Measurements from ENCODE around the gene UBE2L6.
A peak's percentile ranks its signal among the peaks of the same experiment; 100 is the strongest.

Gene UBE2L6

GRCh38 chr11:57588046-57588710 is 20.7 kb upstream of the UBE2L6 start:
- Mint-ChIP-seq H3K36me3 (ENCODE audit: low read depth) (no peaks in the 10 kb centered on the region), H3K27ac (no peak overlapping the region), H3K4me3 (no peak overlapping the region), H3K27me3 (ENCODE audit: low read depth) (peaks cover 5% of the 10 kb centered on the region), H3K4me1 (ENCODE audit: low read depth) (peaks cover 11% of the 10 kb centered on the region), H3K9me3 (no peaks in the 10 kb centered on the region)

DNA sequence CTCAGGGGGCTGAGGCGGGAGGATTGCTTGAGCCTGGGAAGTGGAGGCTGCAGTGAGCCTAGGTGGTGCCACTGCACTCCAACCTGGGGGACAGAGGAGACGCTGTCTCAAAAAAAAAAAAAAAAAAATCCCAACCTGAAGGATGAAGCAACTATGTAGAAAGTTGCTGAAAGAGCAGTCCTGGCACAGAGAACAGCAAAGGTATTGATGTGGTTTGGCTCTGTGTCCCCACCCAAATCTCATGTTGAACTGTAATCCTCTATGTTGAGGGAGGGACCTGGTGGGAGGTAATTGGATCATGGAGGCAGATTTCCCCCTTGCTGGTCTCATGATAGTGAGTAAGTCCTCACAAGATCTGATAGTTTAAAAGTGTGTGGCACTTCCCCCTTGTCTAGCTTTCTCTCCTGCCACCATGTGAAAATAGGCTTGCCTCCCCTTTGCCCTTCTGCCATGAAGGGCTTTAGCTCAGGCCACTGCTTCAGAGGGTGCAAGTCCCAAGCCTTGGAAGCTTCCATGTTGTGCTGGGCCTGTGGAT is 19.3 kb upstream of the UBE2L6 start:
- H3K27me3 Mint-ChIP-seq (ENCODE audit: low read depth) = no peaks in the 10 kb centered on the region
- peaks cover 11% of the 10 kb centered on the region for H3K4me1 Mint-ChIP-seq (ENCODE audit: low read depth)
- no peaks in the 10 kb centered on the region for H3K9me3 Mint-ChIP-seq
- H3K4me3 Mint-ChIP-seq = no peak overlapping the region
- H3K27ac Mint-ChIP-seq = no peak overlapping the region
- H3K36me3 Mint-ChIP-seq (ENCODE audit: low read depth) = no peaks in the 10 kb centered on the region

- Mint-ChIP-seq H3K4me1 (ENCODE audit: low read depth) (peaks cover 11% of the 10 kb centered on the region), H3K9me3 (no peaks in the 10 kb centered on the region), H3K36me3 (ENCODE audit: low read depth) (no peaks in the 10 kb centered on the region), H3K27me3 (ENCODE audit: low read depth) (no peaks in the 10 kb centered on the region), H3K4me3 (no peak overlapping the region), H3K27ac (no peak overlapping the region)
Observed at GRCh38 chr11:57585301-57585700, 17.8 kb upstream of the UBE2L6 start.

DNA sequence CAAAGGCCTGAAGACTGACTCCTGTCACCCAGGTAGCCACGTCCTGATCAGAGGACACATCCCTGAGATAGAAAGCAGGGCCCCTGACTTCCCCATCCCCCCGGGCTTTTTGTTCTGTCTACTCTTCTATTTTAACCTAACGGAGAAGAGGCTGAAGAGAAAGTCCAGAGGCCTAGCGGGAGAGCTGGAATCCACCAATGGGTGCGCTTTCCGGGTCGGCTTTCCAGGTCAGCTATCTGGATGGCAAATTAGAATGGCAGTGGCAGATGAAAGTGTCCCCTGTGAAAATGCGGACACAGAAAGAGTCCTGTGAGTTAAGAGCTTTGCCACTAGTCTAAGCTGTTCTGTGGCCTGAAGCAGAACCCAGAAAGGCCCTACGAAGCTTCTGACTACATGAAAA is 16.9 kb upstream of the UBE2L6 start:
- no peaks in the 10 kb centered on the region for H3K36me3 Mint-ChIP-seq (ENCODE audit: low read depth)
- peaks cover 11% of the 10 kb centered on the region for H3K4me1 Mint-ChIP-seq (ENCODE audit: low read depth)
- H3K9me3 Mint-ChIP-seq = no peaks in the 10 kb centered on the region
- no peak overlapping the region for H3K27ac Mint-ChIP-seq
- no peaks in the 10 kb centered on the region for H3K27me3 Mint-ChIP-seq (ENCODE audit: low read depth)
- no peak overlapping the region for H3K4me3 Mint-ChIP-seq

GRCh38 chr11:57574061-57574460 is 6.6 kb upstream of the UBE2L6 start:
- Mint-ChIP-seq H3K4me3 (no peak overlapping the region), H3K36me3 (ENCODE audit: low read depth) (no peaks in the 10 kb centered on the region), H3K9me3 (no peaks in the 10 kb centered on the region), H3K27me3 (ENCODE audit: low read depth) (peaks cover 17% of the 10 kb centered on the region), H3K27ac (no peak overlapping the region), H3K4me1 (ENCODE audit: low read depth) (no peaks in the 10 kb centered on the region)

DNA sequence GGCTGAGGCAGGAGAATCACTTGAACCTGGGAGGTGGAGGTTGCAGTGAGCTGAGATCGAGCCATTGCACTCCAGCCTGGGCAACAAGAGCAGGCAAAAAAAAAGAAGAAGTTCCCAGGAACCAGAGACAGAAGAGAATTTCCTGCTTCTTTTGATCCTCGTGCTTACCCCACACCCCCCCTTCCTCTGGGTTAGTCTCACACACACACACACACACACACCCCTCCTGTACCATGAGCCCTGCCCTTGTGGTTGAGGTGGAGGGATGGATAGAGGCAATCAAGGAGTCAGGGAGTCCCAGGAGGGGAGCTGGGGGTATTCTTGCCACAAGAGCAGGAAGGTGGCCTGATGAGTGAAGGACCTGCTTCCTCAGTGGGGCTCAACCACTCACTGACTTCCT is 4.1 kb upstream of the UBE2L6 start:
- Mint-ChIP-seq H3K27me3 (ENCODE audit: low read depth) (peaks cover 14% of the 10 kb centered on the region), H3K4me3 (no peak overlapping the region), H3K36me3 (ENCODE audit: low read depth) (peaks cover 3% of the 10 kb centered on the region), H3K27ac (no peak overlapping the region), H3K9me3 (no peaks in the 10 kb centered on the region), H3K4me1 (ENCODE audit: low read depth) (peaks cover 4% of the 10 kb centered on the region)

- H3K9me3 Mint-ChIP-seq = no peaks in the 10 kb centered on the region
- peak overlapping the region; percentile 97 for H3K27ac Mint-ChIP-seq
- peaks cover 20% of the 10 kb centered on the region for H3K36me3 Mint-ChIP-seq (ENCODE audit: low read depth)
- peak overlapping the region; percentile 99 for H3K4me3 Mint-ChIP-seq
- H3K27me3 Mint-ChIP-seq (ENCODE audit: low read depth) = peaks cover 2% of the 10 kb centered on the region
- peaks cover 19% of the 10 kb centered on the region for H3K4me1 Mint-ChIP-seq (ENCODE audit: low read depth)
Observed at GRCh38 chr11:57568330-57568766, 876 bp upstream of the UBE2L6 start.

DNA sequence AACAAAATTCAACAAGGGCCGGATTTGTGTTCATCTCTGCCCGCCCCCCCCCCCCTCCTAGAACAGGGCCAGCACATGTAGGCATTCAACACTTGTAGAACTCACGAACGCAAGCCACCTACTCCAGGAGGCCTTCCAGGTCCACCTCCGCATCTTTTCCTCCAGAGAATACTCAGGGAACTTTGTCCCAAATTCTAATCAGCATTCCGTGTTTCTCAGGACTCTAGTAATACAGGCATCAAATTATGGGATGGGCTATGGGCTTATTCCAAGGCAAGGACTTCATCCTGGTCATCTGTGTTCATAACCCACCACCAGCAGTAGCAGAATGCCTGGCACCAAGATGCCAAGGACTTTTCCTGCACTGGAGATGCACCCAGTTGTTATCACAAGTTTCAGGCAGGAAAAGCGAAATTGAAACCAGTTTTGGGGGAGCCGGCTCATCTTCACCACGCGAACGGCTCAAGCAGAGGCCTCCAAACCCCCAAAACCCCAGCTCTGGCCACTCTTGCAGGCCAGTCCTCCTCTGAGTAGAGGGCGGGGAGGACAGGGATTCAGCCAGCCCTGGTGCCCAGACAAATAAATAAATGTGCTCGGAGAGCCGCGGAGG is 462 bp downstream of the UBE2L6 start:
- H3K4me3 Mint-ChIP-seq = peak overlapping the region; percentile 99
- H3K4me1 Mint-ChIP-seq (ENCODE audit: low read depth) = peaks cover 26% of the 10 kb centered on the region
- H3K36me3 Mint-ChIP-seq (ENCODE audit: low read depth) = peaks cover 26% of the 10 kb centered on the region
- no peaks in the 10 kb centered on the region for H3K27me3 Mint-ChIP-seq (ENCODE audit: low read depth)
- no peaks in the 10 kb centered on the region for H3K9me3 Mint-ChIP-seq
- H3K27ac Mint-ChIP-seq = peak overlapping the region; percentile 96

- peaks cover 31% of the 10 kb centered on the region for H3K4me1 Mint-ChIP-seq (ENCODE audit: low read depth)
Observed at GRCh38 chr11:57566005-57566904, 1.2 kb downstream of the UBE2L6 start.

GRCh38 chr11:57562596-57562995 is 4.9 kb downstream of the UBE2L6 start:
- Mint-ChIP-seq H3K36me3 (ENCODE audit: low read depth) (peaks cover 42% of the 10 kb centered on the region), H3K27me3 (ENCODE audit: low read depth) (no peaks in the 10 kb centered on the region), H3K27ac (peak overlapping the region; percentile 10), H3K4me1 (ENCODE audit: low read depth) (peaks cover 29% of the 10 kb centered on the region), H3K4me3 (peak overlapping the region; percentile 5), H3K9me3 (no peaks in the 10 kb centered on the region)

More at GRCh38 chr11:57566005-57566904, 1.2 kb downstream of the UBE2L6 start:
- Mint-ChIP-seq H3K27me3 (ENCODE audit: low read depth) (no peaks in the 10 kb centered on the region), H3K4me3 (peak overlapping the region; percentile 99), H3K27ac (peak overlapping the region; percentile 96), H3K36me3 (ENCODE audit: low read depth) (peaks cover 27% of the 10 kb centered on the region), H3K9me3 (no peaks in the 10 kb centered on the region)

GRCh38 chr11:57560146-57560545 is 7.3 kb downstream of the UBE2L6 start:
- H3K36me3 Mint-ChIP-seq (ENCODE audit: low read depth) = peaks cover 49% of the 10 kb centered on the region
- H3K4me3 Mint-ChIP-seq = no peak overlapping the region
- no peaks in the 10 kb centered on the region for H3K27me3 Mint-ChIP-seq (ENCODE audit: low read depth)
- no peaks in the 10 kb centered on the region for H3K9me3 Mint-ChIP-seq
- H3K27ac Mint-ChIP-seq = no peak overlapping the region
- peaks cover 28% of the 10 kb centered on the region for H3K4me1 Mint-ChIP-seq (ENCODE audit: low read depth)

DNA sequence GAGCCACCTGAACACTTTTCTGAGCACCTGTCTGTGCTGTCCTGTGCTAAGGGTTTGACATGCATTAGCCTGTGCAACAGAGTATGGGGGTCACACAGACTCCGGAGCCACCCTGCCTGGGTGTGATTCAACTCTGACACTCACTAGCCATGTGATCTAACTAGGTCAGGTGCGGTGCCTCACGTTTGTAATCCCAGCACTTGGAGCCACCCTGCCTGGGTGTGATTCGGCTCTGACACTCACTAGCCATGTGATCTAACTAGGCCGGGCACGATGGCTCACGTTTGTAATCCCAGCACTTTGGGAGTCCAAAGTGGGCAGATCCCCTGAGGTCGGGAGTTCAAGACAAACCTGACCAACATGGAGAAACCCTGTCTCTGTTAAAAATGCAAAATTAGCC is 11.4 kb downstream of the UBE2L6 start:
- Mint-ChIP-seq H3K36me3 (ENCODE audit: low read depth) (peaks cover 50% of the 10 kb centered on the region), H3K27me3 (ENCODE audit: low read depth) (no peaks in the 10 kb centered on the region), H3K9me3 (no peaks in the 10 kb centered on the region), H3K4me1 (ENCODE audit: low read depth) (peaks cover 5% of the 10 kb centered on the region), H3K4me3 (no peak overlapping the region), H3K27ac (no peak overlapping the region)

GRCh38 chr11:57555393-57555792 is 12.1 kb downstream of the UBE2L6 start:
- H3K4me3 Mint-ChIP-seq = no peak overlapping the region
- H3K4me1 Mint-ChIP-seq (ENCODE audit: low read depth) = peaks cover 4% of the 10 kb centered on the region
- no peaks in the 10 kb centered on the region for H3K9me3 Mint-ChIP-seq
- H3K36me3 Mint-ChIP-seq (ENCODE audit: low read depth) = peaks cover 52% of the 10 kb centered on the region
- H3K27ac Mint-ChIP-seq = no peak overlapping the region
- H3K27me3 Mint-ChIP-seq (ENCODE audit: low read depth) = no peaks in the 10 kb centered on the region

- Mint-ChIP-seq H3K4me3 (no peak overlapping the region), H3K9me3 (no peaks in the 10 kb centered on the region), H3K4me1 (ENCODE audit: low read depth) (peaks cover 8% of the 10 kb centered on the region), H3K27me3 (ENCODE audit: low read depth) (no peaks in the 10 kb centered on the region), H3K36me3 (ENCODE audit: low read depth) (peaks cover 58% of the 10 kb centered on the region), H3K27ac (no peak overlapping the region)
Observed at GRCh38 chr11:57552479-57552878, 15.0 kb downstream of the UBE2L6 start.
